Fibroblast of pulmonary artery (primary cell): ENCODE results near the gene DPP8.
A peak's percentile ranks its signal among the peaks of the same experiment; 100 is the strongest.

Experiments
- DNase-seq: peaks from one replicate; pipeline ENCODE4 v3.0.0-alpha.2; 2010; ENCODE audit warnings: low read depth
- H3K4me3 ChIP-seq: replicated peaks from 2 replicates; pipeline ENCODE4 v1.5.1; 2011; ENCODE audit warnings: low read depth, mild to moderate bottlenecking, control low read depth, low read length, moderate library complexity
- CTCF ChIP-seq: IDR thresholded peaks from 2 replicates; pipeline ENCODE4 v1.5.1; 2011; ENCODE audit warnings: mild to moderate bottlenecking, control low read depth, low read length, inconsistent platforms; ENCODE audit errors: missing control alignments

DPP8 gene

GRCh38 chr15:65426216-65426853, 91.2 kb downstream of the DPP8 start:
- no peak overlapping the region for H3K4me3 ChIP-seq
- TF ChIP-seq CTCF, result no peak
- no peak for DNase-seq

GRCh38 chr15:65424683-65425082, 92.8 kb downstream of the DPP8 start:
- H3K4me3 ChIP-seq, result no peak overlapping the region
- no peak for TF ChIP-seq CTCF
- no peak for DNase-seq

GRCh38 chr15:65423976-65424679, 93.4 kb downstream of the DPP8 start:
- DNase-seq, result no peak
- TF ChIP-seq CTCF, result no peak
- H3K4me3 ChIP-seq, result no peak overlapping the region

GRCh38 chr15:65423150-65423975, 94.1 kb downstream of the DPP8 start:
- no peak for TF ChIP-seq CTCF
- H3K4me3 ChIP-seq, result no peak overlapping the region
- no peak for DNase-seq

GRCh38 chr15:65421360-65422215, 95.9 kb downstream of the DPP8 start:
- DNase-seq, result no peak
- no peak for TF ChIP-seq CTCF
- H3K4me3 ChIP-seq, result peak overlapping the region; percentile 41

- TF ChIP-seq CTCF, result no peak
- H3K4me3 ChIP-seq, result no peak overlapping the region
These were observed 96.5 kb downstream of the DPP8 start for GRCh38 chr15:65420975-65421359.

More at GRCh38 chr15:65420975-65421359, 96.5 kb downstream of the DPP8 start:
- DNase-seq, result no peak
